ENCODE results near the gene GGCX.
"Not testable (repeated sequence)": the region's sequence is repeated elsewhere in the genome, so short reads cannot be mapped to it uniquely, and the experiment has no call there.

GGCX gene

GRCh38 chr2:85594715-85595300, 33.5 kb upstream of the GGCX start:
- peak overlapping the region; percentile 86 for H3K27ac ChIP-seq
- H3K27me3 ChIP-seq (ENCODE audit: control insufficient read depth, insufficient read depth, low read length) = no peaks in the 10 kb centered on the region
- H3K9ac ChIP-seq = peak overlapping the region; percentile 32
- H3K4me1 ChIP-seq = peaks cover 15% of the 10 kb centered on the region
- H3K4me3 ChIP-seq (ENCODE audit: low read depth, low read length) = peak overlapping the region; percentile 86
- H3K79me2 ChIP-seq = peaks cover 35% of the 10 kb centered on the region
- H3K36me3 ChIP-seq (ENCODE audit: control insufficient read depth, insufficient read depth, low read length) = no peaks in the 10 kb centered on the region
- H3K9me3 ChIP-seq (ENCODE audit: control insufficient read depth, low read length) = no peaks in the 10 kb centered on the region
- H2AFZ ChIP-seq = peak overlapping the region; percentile 86
- H3K4me2 ChIP-seq (ENCODE audit: low read length) = peak overlapping the region; percentile 89
- TF ChIP-seq, protein P1, sequence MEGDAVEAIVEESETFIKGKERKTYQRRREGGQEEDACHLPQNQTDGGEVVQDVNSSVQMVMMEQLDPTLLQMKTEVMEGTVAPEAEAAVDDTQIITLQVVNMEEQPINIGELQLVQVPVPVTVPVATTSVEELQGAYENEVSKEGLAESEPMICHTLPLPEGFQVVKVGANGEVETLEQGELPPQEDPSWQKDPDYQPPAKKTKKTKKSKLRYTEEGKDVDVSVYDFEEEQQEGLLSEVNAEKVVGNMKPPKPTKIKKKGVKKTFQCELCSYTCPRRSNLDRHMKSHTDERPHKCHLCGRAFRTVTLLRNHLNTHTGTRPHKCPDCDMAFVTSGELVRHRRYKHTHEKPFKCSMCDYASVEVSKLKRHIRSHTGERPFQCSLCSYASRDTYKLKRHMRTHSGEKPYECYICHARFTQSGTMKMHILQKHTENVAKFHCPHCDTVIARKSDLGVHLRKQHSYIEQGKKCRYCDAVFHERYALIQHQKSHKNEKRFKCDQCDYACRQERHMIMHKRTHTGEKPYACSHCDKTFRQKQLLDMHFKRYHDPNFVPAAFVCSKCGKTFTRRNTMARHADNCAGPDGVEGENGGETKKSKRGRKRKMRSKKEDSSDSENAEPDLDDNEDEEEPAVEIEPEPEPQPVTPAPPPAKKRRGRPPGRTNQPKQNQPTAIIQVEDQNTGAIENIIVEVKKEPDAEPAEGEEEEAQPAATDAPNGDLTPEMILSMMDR (IDR thresholded peaks at IDR 0.05) = no peak

DNA sequence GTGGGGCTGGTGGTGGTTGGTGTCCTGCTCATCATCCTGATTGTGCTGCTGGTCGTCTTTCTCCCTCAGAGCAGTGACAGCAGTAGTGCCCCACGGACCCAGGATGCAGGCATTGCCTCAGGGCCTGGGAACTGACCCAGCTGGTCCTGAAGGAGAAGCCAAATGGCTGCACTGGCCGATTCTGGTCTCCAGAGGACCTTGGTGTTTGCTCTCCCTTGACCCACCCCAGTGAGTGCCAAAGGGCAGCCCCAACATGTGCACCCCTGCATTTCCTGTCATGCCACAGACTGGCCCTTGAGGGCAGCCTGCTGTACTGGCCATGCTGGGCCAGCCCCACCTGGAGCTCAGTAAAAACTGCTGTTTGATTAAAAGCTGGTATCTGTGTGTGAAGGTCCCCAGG, 31.7 kb upstream of the GGCX start:
- Histone ChIP-seq H3K36me3 (ENCODE audit: control insufficient read depth, insufficient read depth, low read length) (no peaks in the 10 kb centered on the region), H3K27ac (no peak overlapping the region), H3K79me2 (peaks cover 42% of the 10 kb centered on the region), H2AFZ (no peak overlapping the region), H3K27me3 (ENCODE audit: control insufficient read depth, insufficient read depth, low read length) (no peaks in the 10 kb centered on the region), H3K4me2 (ENCODE audit: low read length) (no peak overlapping the region), H3K9ac (no peak overlapping the region), H3K9me3 (ENCODE audit: control insufficient read depth, low read length) (no peaks in the 10 kb centered on the region), H3K4me3 (ENCODE audit: low read depth, low read length) (no peak overlapping the region), H3K4me1 (peaks cover 15% of the 10 kb centered on the region)
- TF ChIP-seq, protein P1 (IDR thresholded peaks at IDR 0.05) = no peak

- peaks cover 15% of the 10 kb centered on the region for H3K4me1 ChIP-seq
- not testable (repeated sequence) for H3K27ac ChIP-seq
These were observed 31.0 kb upstream of the GGCX start for GRCh38 chr2:85592299-85592698.

GRCh38 chr2:85591563-85591962, 30.3 kb upstream of the GGCX start:
- TF ChIP-seq, protein P1 (IDR thresholded peaks at IDR 0.05) = no peak
- H3K4me1 ChIP-seq = peaks cover 11% of the 10 kb centered on the region

More at GRCh38 chr2:85592299-85592698, 31.0 kb upstream of the GGCX start:
- not testable (repeated sequence) for H3K36me3 ChIP-seq (ENCODE audit: control insufficient read depth, insufficient read depth, low read length); H3K9ac ChIP-seq; H3K4me2 ChIP-seq (ENCODE audit: low read length); H3K9me3 ChIP-seq (ENCODE audit: control insufficient read depth, low read length); H3K27me3 ChIP-seq (ENCODE audit: control insufficient read depth, insufficient read depth, low read length); H2AFZ ChIP-seq; H3K4me3 ChIP-seq (ENCODE audit: low read depth, low read length)
- peaks cover 42% of the 10 kb centered on the region for H3K79me2 ChIP-seq

DNA sequence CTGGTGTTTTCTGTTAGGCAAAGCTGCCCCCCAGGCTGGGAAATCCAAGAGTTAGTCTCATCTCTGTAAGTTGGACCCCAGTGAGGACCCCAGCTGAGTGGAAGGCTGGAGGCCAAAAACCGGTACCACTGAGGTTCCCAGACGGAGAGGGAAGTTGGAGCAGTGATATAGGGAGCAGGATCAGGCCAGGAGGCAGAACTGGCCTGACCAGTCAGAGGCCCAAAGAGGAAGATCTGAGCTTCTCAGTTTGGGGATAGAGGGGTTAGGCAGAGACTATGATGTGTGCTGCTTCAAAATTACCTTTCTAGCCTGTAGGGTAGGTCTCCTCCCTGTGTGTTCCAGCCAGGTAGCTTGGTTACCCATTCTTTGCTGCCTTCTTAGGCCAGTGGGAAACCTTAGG, 29.7 kb upstream of the GGCX start:
- no peaks in the 10 kb centered on the region for H3K9me3 ChIP-seq (ENCODE audit: control insufficient read depth, low read length)
- H2AFZ ChIP-seq = no peak overlapping the region
- H3K36me3 ChIP-seq (ENCODE audit: control insufficient read depth, insufficient read depth, low read length) = no peaks in the 10 kb centered on the region
- H3K27ac ChIP-seq = peak overlapping the region; percentile 79
- TF ChIP-seq, protein P1 (IDR thresholded peaks at IDR 0.05) = no peak
- H3K79me2 ChIP-seq = peaks cover 33% of the 10 kb centered on the region
- H3K4me1 ChIP-seq = peaks cover 7% of the 10 kb centered on the region
- no peak overlapping the region for H3K4me2 ChIP-seq (ENCODE audit: low read length)
- no peaks in the 10 kb centered on the region for H3K27me3 ChIP-seq (ENCODE audit: control insufficient read depth, insufficient read depth, low read length)
- no peak overlapping the region for H3K9ac ChIP-seq
- H3K4me3 ChIP-seq (ENCODE audit: low read depth, low read length) = no peak overlapping the region

More at GRCh38 chr2:85591563-85591962, 30.3 kb upstream of the GGCX start:
- H3K9me3 ChIP-seq (ENCODE audit: control insufficient read depth, low read length) = no peaks in the 10 kb centered on the region
- H2AFZ ChIP-seq = no peak overlapping the region
- H3K36me3 ChIP-seq (ENCODE audit: control insufficient read depth, insufficient read depth, low read length) = no peaks in the 10 kb centered on the region
- H3K79me2 ChIP-seq = peaks cover 39% of the 10 kb centered on the region
- no peak overlapping the region for H3K9ac ChIP-seq
- peak overlapping the region; percentile 79 for H3K27ac ChIP-seq
- no peak overlapping the region for H3K4me3 ChIP-seq (ENCODE audit: low read depth, low read length)
- no peak overlapping the region for H3K4me2 ChIP-seq (ENCODE audit: low read length)
- no peaks in the 10 kb centered on the region for H3K27me3 ChIP-seq (ENCODE audit: control insufficient read depth, insufficient read depth, low read length)
